ENCODE measurements around the gene LEUTX. TPM values are rescaled to one million over a fixed set of nuclear protein-coding genes. Genes with fewer than 3 reads are reported as not detected.
"Not testable (repeated sequence)": the region's sequence is repeated elsewhere in the genome, so short reads cannot be mapped to it uniquely, and the experiment has no call there.

Gene LEUTX
- polyA plus RNA-seq, 6 donors from 2014 or later = not detected

GRCh38 chr19:39752795-39753194, 25.9 kb upstream of the LEUTX start:
- ATAC-seq (ENCODE audit: low read depth in 2 of 2) = no peak
- DNase-seq = no peak
- H3K27ac Mint-ChIP-seq = no peak overlapping the region
- H3K4me1 Mint-ChIP-seq = no peaks in the 10 kb centered on the region
- no peaks in the 10 kb centered on the region for H3K36me3 Mint-ChIP-seq
- H3K27me3 Mint-ChIP-seq = peaks cover 15 to 35% (median 35%) of the 10 kb centered on the region in 3 donors
- no peaks in the 10 kb centered on the region for H3K9me3 Mint-ChIP-seq
- H3K4me3 Mint-ChIP-seq = no peak overlapping the region

GRCh38 chr19:39754544-39754943, 24.1 kb upstream of the LEUTX start:
- Mint-ChIP-seq H3K27ac (no peak overlapping the region), H3K27me3 (peaks cover 12 to 51% (median 25%) of the 10 kb centered on the region in 3 donors), H3K9me3 (no peaks in the 10 kb centered on the region), H3K4me3 (no peak overlapping the region), H3K36me3 (no peaks in the 10 kb centered on the region), H3K4me1 (no peaks in the 10 kb centered on the region)
- ATAC-seq (ENCODE audit: low read depth in 2 of 2) (no peak), DNase-seq (no peak)

- ATAC-seq (ENCODE audit: low read depth in 2 of 2) = no peak
- Mint-ChIP-seq H3K27ac (no peak overlapping the region), H3K27me3 (peaks cover 11 to 51% (median 25%) of the 10 kb centered on the region in 3 donors), H3K36me3 (no peaks in the 10 kb centered on the region), H3K9me3 (no peaks in the 10 kb centered on the region), H3K4me1 (no peaks in the 10 kb centered on the region), H3K4me3 (no peak overlapping the region)
- DNase-seq = no peak
Observed at GRCh38 chr19:39754971-39755370, 23.7 kb upstream of the LEUTX start.

GRCh38 chr19:39759457-39760184, 19.0 kb upstream of the LEUTX start:
- DNase-seq (no peak), ATAC-seq (ENCODE audit: low read depth in 2 of 2) (no peak)
- Mint-ChIP-seq H3K36me3 (no peaks in the 10 kb centered on the region), H3K27me3 (peaks cover 21 to 42% (median 26%) of the 10 kb centered on the region in 3 donors), H3K27ac (peak overlapping the region in 1 of 6 donors; percentile 24), H3K4me1 (no peaks in the 10 kb centered on the region), H3K9me3 (peaks cover 0 to 12% (median 2%) of the 10 kb centered on the region in 7 donors), H3K4me3 (no peak overlapping the region)

- not testable (repeated sequence) for DNase-seq; H3K36me3 Mint-ChIP-seq; H3K4me3 Mint-ChIP-seq; H3K27ac Mint-ChIP-seq; ATAC-seq (ENCODE audit: low read depth in 2 of 2); H3K4me1 Mint-ChIP-seq
- Mint-ChIP-seq H3K27me3 (peaks cover 20 to 35% (median 26%) of the 10 kb centered on the region in 3 donors), H3K9me3 (peaks cover 0 to 18% (median 6%) of the 10 kb centered on the region in 7 donors)
Observed at GRCh38 chr19:39761851-39762250, 16.8 kb upstream of the LEUTX start.

GRCh38 chr19:39765091-39766076, 13.3 kb upstream of the LEUTX start:
- H3K27ac Mint-ChIP-seq = peak overlapping the region in 2 of 6 donors; percentile 5 to 15
- H3K9me3 Mint-ChIP-seq = peaks cover 0 to 16% (median 6%) of the 10 kb centered on the region in 7 donors
- DNase-seq (peak; percentile 5), ATAC-seq (ENCODE audit: low read depth in 2 of 2) (no peak)
- H3K4me1 Mint-ChIP-seq = peaks cover 0 to 1% (median 0%) of the 10 kb centered on the region in 3 donors
- H3K4me3 Mint-ChIP-seq = peak overlapping the region in 1 of 8 donors; percentile 24
- no peaks in the 10 kb centered on the region for H3K36me3 Mint-ChIP-seq
- H3K27me3 Mint-ChIP-seq = peaks cover 12 to 21% (median 21%) of the 10 kb centered on the region in 3 donors

- H3K27me3 Mint-ChIP-seq = peaks cover 10 to 39% (median 21%) of the 10 kb centered on the region in 3 donors
- H3K4me3 Mint-ChIP-seq = no peak overlapping the region
- peaks cover 0 to 16% (median 6%) of the 10 kb centered on the region in 7 donors for H3K9me3 Mint-ChIP-seq
- H3K4me1 Mint-ChIP-seq = peaks cover 0 to 1% (median 0%) of the 10 kb centered on the region in 3 donors
- no peaks in the 10 kb centered on the region for H3K36me3 Mint-ChIP-seq
- H3K27ac Mint-ChIP-seq = peak overlapping the region in 1 of 6 donors; percentile 49
- DNase-seq = no peak
- ATAC-seq (ENCODE audit: low read depth in 2 of 2) = no peak
Observed at GRCh38 chr19:39768334-39768733, 10.3 kb upstream of the LEUTX start.

- no peak for DNase-seq
- Mint-ChIP-seq H3K9me3 (peaks cover 0 to 16% (median 6%) of the 10 kb centered on the region in 7 donors), H3K4me1 (peaks cover 0 to 1% (median 0%) of the 10 kb centered on the region in 3 donors), H3K36me3 (no peaks in the 10 kb centered on the region), H3K4me3 (peak overlapping the region in 1 of 8 donors; percentile 35), H3K27ac (no peak overlapping the region), H3K27me3 (peaks cover 10 to 39% (median 17%) of the 10 kb centered on the region in 3 donors)
- no peak for ATAC-seq (ENCODE audit: low read depth in 2 of 2)
Observed at GRCh38 chr19:39768786-39769185, 9.9 kb upstream of the LEUTX start.

- no peak overlapping the region for H3K4me3 Mint-ChIP-seq
- H3K27me3 Mint-ChIP-seq = peaks cover 40 to 72% (median 51%) of the 10 kb centered on the region in 3 donors
Observed at GRCh38 chr19:39780894-39781293, 2.2 kb downstream of the LEUTX start.

GRCh38 chr19:39788244-39788643, 9.6 kb downstream of the LEUTX start:
- Mint-ChIP-seq H3K4me1 (peaks cover 4 to 8% (median 7%) of the 10 kb centered on the region in 3 donors), H3K9me3 (peaks cover 5 to 27% (median 16%) of the 10 kb centered on the region in 7 donors), H3K4me3 (no peak overlapping the region), H3K36me3 (peaks cover 0 to 8% of the 10 kb centered on the region in 2 donors), H3K27me3 (peaks cover 15 to 30% (median 27%) of the 10 kb centered on the region in 3 donors), H3K27ac (no peak overlapping the region)
- DNase-seq (no peak), ATAC-seq (ENCODE audit: low read depth in 2 of 2) (no peak)

More at GRCh38 chr19:39780894-39781293, 2.2 kb downstream of the LEUTX start:
- ATAC-seq (ENCODE audit: low read depth in 2 of 2) (no peak), DNase-seq (no peak)
- H3K4me1 Mint-ChIP-seq = no peaks in the 10 kb centered on the region
- H3K36me3 Mint-ChIP-seq = no peaks in the 10 kb centered on the region
- peak overlapping the region in 1 of 6 donors; percentile 69 for H3K27ac Mint-ChIP-seq
- peaks cover 0 to 3% (median 0%) of the 10 kb centered on the region in 7 donors for H3K9me3 Mint-ChIP-seq

- H3K4me1 Mint-ChIP-seq = peaks cover 9 to 13% (median 13%) of the 10 kb centered on the region in 3 donors
- peaks cover 2 to 12% (median 10%) of the 10 kb centered on the region in 7 donors for H3K9me3 Mint-ChIP-seq
- ATAC-seq (ENCODE audit: low read depth in 2 of 2) (peak; percentile 97 to 98), DNase-seq (peak; percentile 78)
- H3K36me3 Mint-ChIP-seq = peaks cover 0 to 4% of the 10 kb centered on the region in 2 donors
- peaks cover 3 to 18% (median 14%) of the 10 kb centered on the region in 3 donors for H3K27me3 Mint-ChIP-seq
- H3K4me3 Mint-ChIP-seq = peak overlapping the region; percentile 70 to 90 (median 81)
- H3K27ac Mint-ChIP-seq = peak overlapping the region in 1 of 6 donors; percentile 73
Observed at GRCh38 chr19:39792999-39793546, 14.4 kb downstream of the LEUTX start.

- H3K27ac Mint-ChIP-seq = no peak overlapping the region
- no peaks in the 10 kb centered on the region for H3K36me3 Mint-ChIP-seq
- peaks cover 9 to 13% (median 13%) of the 10 kb centered on the region in 3 donors for H3K4me1 Mint-ChIP-seq
- H3K4me3 Mint-ChIP-seq = no peak overlapping the region
- ATAC-seq (ENCODE audit: low read depth in 2 of 2) (peak; percentile 26), DNase-seq (no peak)
- H3K9me3 Mint-ChIP-seq = no peaks in the 10 kb centered on the region
- H3K27me3 Mint-ChIP-seq = peaks cover 0 to 18% (median 14%) of the 10 kb centered on the region in 3 donors
Observed at GRCh38 chr19:39795001-39795400, 16.3 kb downstream of the LEUTX start.

GRCh38 chr19:39796000-39796498, 17.4 kb downstream of the LEUTX start:
- Mint-ChIP-seq H3K27ac (no peak overlapping the region), H3K36me3 (no peaks in the 10 kb centered on the region), H3K27me3 (peaks cover 0 to 19% (median 19%) of the 10 kb centered on the region in 3 donors), H3K4me3 (no peak overlapping the region), H3K9me3 (no peaks in the 10 kb centered on the region), H3K4me1 (peaks cover 9 to 13% (median 13%) of the 10 kb centered on the region in 3 donors)
- no peak for DNase-seq
- no peak for ATAC-seq (ENCODE audit: low read depth in 2 of 2)

Measured in naive B cell (primary cell).